ENCODE results near the gene KATNAL1.

KATNAL1 gene

DNA sequence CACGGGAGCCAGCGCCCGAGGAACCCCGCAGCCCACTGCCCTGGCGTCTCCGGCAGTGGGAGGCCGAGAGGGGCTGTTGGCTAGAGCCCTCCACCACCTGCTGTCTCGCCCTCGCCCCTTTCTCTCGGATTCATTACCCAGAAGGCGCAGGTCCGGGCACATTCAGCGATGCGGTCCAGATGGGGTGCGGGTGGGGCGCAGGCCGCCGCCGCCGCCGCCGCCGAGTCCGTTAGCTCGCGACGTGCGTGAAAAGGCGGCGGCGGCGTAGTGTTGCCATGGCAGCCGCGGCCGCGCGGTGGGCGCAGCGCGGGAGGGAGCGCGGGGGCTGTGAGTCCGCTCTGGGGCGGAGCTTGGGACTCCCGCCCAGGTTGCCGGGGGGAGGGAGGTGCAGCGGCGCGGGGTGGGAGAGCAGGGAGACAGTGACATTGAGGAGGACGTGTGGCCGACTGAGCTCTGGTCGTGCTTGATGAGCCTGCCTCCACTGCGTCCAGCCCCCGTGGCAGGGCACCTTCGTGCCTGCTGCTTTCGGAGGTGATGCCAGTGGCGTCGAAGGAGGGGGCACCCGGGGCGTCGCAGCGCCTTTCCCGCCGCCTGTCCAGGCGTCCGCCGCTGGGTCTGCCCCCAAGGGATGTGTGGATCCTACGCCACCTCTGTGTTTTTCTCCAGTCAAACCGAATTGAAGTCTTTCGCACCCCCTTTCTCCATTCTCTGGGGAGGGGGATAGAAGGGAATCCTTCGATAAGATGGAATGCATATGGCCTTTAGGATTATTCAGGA lies at the start of gene KATNAL1:
Gene KATNAL1, minus strand, starts transcription at position 358 of the 777 bp plus-strand sequence. CDS start 23,774 bp downstream, outside the sequence.
- no peak for FAIRE-seq

DNA sequence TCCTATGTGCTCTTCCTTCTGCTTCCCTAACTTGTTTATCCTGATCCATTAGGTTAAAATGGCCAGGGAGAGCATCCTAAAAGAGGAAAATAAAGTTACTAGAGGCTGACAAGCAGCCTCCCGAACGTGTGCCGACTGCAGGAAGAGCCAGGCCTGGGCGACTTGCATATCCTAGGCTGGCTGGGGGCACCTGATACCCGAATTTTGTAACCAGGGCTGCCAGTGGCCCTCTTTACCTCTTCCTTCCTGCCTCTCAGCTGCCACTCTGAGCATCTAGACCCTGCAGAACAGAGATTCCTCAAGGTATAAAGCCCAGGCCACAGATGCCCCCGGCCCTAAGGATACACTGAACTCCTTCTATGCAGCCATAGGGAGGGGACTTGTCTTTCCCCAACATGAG lies 48.5 kb upstream of the KATNAL1 start:
- no peak for FAIRE-seq

DNA sequence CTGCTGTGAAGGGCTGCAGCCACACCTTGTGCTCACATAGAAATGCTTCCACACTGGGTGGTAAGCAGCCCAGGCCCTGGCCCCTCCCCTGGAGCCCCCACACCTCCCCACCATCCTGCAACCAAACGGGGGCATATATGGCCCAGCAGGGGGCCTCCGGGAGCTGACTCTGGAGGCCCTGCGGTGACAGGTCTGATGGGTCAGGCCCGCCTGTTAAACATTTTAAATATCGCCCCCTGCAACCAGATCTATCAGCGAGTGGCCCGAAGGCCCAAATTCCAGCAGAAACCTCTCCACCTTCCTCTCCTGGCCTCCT lies 48.0 kb upstream of the KATNAL1 start:
- no peak for FAIRE-seq

- no peak for FAIRE-seq
Measured at GRCh38 chr13:30354493-30355383, 47.4 kb upstream of the KATNAL1 start.

GRCh38 chr13:30353471-30354215 lies 46.3 kb upstream of the KATNAL1 start:
- no peak for FAIRE-seq

GRCh38 chr13:30353060-30353459 lies 45.7 kb upstream of the KATNAL1 start:
- FAIRE-seq: no peak

GRCh38 chr13:30352121-30352520 lies 44.8 kb upstream of the KATNAL1 start:
- FAIRE-seq: no peak

DNA sequence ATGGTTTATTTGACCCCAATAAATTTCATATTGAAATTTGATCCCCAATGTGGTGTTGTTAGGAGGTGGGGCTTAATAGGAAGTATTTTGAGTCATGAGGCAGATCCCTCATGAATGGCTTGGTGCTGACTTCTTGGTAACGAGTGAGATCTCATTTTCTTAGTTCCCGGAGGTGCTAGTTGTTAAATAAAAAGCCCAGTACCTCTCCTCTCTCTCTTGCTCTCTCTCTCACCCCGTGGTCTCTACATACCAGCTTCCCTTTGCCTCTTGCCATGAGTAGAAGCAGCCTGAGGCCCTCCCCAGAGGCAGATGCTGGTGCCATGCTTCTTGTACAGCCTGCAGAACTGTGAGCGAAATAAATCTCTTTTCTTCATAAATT lies 39.4 kb upstream of the KATNAL1 start:
- FAIRE-seq: no peak

- no peak for FAIRE-seq
Measured at GRCh38 chr13:30346153-30346788, 38.9 kb upstream of the KATNAL1 start.

- FAIRE-seq: no peak
Measured at GRCh38 chr13:30345426-30346100, 38.2 kb upstream of the KATNAL1 start.

DNA sequence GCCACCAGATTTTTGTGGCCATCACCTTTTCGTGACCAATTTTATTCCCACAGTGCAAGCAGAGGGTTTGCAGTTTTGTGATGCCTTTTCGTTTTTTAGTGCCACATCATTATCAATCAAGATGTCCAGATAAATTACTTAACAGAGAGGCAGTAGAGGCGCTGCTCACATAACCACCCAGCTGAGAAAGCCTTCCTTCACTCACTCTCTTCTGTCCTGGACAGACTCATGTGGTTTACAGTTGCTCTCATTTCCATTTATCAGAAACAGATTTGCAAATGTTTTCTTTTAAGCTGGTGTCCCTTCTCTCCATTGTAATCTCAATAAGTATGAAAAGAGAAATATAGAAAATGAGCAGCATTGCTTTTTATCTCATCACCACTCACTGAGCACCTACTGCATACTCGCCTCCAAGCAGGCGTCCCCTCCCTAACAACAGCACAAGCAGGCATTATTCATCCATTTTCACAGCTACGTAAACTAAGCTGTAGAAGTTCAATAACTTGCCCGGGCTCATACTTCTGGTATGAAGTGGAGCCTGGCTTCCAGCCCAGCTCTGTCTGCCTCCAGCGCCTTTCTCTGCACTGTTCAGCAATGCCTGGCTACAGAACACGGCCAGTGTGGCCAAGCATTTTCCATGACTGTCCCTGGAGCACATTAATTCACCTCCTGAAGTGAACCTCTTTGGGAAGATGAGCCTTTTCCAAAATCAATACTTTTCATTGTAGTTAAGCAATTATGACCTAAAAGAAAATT lies 34.6 kb upstream of the KATNAL1 start:
- no peak for FAIRE-seq

DNA sequence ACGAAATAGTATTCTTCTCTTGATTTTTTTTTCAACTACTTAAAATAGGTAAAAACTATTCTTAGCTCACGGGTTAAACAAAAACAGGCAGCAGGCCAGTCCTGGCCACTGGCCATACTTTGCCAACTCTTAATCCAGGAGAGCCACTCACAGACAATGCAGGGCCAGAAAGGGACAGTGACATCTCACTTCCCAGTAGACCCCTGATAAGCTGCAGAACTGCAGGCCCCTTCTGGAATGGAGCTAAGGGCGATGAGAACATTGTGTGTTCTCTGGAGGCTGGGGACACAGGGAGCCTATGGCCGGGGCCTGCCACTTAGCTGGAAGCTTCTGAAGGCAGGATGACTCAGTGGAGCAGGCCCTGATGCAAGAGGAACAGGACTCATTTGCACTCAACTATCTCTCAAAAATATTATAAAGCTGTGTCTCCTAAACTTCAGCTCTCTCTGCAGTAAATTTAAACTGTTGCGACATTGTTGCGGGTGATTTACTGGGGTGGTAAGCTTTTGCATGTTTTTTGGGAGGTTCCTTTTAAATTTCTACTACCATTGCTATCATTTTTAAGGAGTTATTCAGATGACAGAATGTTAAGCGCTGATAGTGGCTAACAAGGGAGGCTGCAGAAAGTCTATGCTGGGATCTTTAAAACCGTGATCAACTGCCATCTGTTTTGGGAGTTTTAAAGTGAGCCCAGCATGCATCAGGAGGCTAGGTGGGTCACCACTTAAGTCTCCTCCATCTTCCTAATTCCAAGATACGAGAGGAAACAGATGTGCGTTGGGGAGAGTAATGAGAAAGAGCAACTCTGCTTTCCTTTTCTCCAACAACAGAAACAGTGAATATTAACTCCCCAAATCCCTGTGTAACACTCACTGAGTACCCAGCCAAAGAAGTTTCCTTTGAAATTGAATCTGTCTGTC lies 33.2 kb upstream of the KATNAL1 start:
- FAIRE-seq: no peak

DNA sequence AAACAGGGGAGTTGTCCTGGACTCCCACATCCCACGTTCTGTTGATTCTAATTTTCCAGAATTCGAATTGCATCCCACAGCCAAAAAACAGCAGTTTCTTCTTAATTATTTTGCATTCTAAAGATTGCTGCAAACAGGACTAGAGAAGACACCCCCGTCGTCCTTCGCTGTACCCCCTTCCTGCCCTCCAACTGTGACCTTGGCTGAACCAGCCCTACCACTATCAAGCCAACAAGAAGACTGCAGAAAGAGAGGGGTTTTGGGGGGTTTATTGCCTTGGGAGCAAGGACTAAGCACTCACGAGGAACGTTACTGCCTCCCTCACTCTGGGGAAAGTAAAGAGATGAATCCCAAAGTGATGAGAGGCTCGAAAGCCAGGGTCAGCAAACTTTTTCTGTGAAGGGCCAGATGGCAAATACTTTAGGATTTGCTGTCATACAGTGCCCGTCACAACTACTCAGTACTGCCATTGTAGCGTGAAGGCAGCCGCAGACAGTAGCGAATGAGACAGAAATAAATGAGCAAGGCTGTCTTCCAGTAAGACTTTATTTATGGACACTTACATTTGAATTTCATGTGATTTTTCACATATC lies 32.5 kb upstream of the KATNAL1 start:
- no peak for FAIRE-seq

DNA sequence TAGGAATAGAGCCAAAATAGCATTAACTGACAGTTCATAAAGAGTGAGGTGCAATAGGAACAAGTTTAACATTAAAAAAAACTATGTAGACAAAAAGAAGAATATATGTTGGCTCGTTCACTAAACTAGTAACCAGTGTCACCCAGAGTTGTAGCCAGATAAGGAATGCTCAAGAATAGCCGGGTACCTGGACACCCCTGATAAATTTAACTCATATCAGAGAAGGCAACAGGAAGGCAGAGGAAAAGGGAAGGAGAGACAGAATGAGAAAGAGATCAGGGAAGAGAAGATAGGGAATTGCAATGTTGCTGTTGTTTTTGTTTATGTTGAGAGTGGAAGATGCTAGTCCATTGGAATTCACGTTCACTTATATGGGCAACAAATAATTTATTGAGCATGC lies 31.6 kb upstream of the KATNAL1 start:
- FAIRE-seq: no peak

DNA sequence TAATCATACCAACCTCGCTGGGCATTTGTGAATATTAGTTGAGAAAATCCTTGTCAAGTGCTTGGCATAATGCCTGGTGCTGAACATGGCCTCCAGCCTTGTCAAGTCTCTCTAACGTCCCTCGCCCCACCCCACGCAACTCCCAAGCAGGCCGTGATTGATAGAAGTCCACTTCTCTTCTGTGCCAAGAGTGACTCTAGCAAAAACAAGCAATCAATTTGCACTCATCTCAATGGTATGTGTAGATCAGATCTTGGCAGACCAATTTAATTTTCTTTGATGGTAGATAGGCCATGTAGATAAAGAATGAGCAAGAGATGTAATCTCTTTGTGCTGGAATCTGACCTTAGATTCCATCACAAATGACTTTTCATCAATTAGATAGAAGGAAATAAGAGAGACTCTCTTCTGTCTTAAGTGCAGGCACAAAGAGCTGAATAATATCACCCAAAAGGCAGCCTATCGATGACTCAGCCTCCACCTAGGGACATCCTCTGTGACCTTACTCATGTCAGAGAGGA lies 31.0 kb upstream of the KATNAL1 start:
- no peak for FAIRE-seq

DNA sequence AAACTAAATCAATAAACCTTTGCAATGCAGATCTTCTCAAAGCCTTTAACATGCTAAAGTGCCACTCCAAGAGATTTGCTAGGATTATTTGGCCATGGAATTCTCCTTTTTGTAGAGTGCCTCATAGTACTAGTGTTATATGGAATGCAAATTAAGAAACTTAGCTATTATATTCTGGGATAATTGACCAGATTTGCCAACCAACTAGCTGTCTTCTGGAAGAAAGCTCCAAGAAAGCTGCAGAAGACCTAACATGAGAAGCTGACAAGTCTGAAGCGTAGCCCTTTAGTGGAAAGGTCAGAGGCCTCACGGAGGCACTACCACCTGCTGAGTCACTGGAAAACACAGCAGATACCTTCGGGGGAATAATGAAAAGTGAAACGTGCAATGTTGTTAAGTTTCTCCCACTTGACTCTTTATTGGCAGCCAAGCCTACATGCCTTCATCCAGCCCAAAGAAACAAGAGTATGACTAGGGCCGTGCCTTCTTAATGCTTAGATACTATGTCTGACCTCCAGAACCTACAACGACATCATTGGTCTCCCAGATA lies 29.8 kb upstream of the KATNAL1 start:
- no peak for FAIRE-seq

- FAIRE-seq: no peak
Measured at GRCh38 chr13:30334663-30335386, 27.5 kb upstream of the KATNAL1 start.

GRCh38 chr13:30333616-30334015 lies 26.3 kb upstream of the KATNAL1 start:
- no peak for FAIRE-seq
